Panc1 (cell line): ENCODE data around the gene ASH1L. TPM values are rescaled to one million over a fixed set of nuclear protein-coding genes. Genes with fewer than 3 reads are reported as not detected.
A peak's percentile ranks its signal among the peaks of the same experiment; 100 is the strongest.

Source experiments
- ATAC-seq: fragments of 200-7000 bp; cut with Tn5 transposase; 2 replicates; pipeline ENCODE4 v1.9.1; 2020; ENCODE audit warnings: mild to moderate bottlenecking, moderate library complexity
- BruUV-seq: library from RNA; stranded (reverse); fragments of 400-500 nt; replicated peaks from 2 replicates; lab custom pipeline; 2021; lab: Mats Ljungman, UMichigan
- CTCF ChIA-PET: fragments of 300-600 bp; sonication (Branson Sonifier 250); formaldehyde crosslinking; loops from one replicate; lab custom pipeline; 2022; ENCODE audit warnings: antibody characterized with exemption; lab: Charles Lee
- POLR2A ChIA-PET: fragments of 300-600 bp; sonication (Branson Sonifier 250); formaldehyde crosslinking; loops from one replicate; lab custom pipeline; 2022; ENCODE audit warnings: antibody characterized with exemption; lab: Charles Lee
- DNase-seq: peaks from one replicate; pipeline ENCODE4 v3.0.0-alpha.2; 2010; ENCODE audit warnings: low read depth, low spot score
- H3K27ac ChIP-seq: 2 replicates; pipeline ENCODE4 v1.5.1; 2011; ENCODE audit warnings: mild to moderate bottlenecking, low read length, inconsistent platforms
- H3K27me3 ChIP-seq: fragments of 200-500 bp; sonication (Bioruptor generic); 2 replicates; pipeline ENCODE4 v1.6.0; 2014; ENCODE audit warnings: low read length, inconsistent platforms; ENCODE audit not compliant: control insufficient read depth, insufficient read depth
- H3K36me3 ChIP-seq: fragments of 200-500 bp; sonication (Bioruptor generic); 2 replicates; pipeline ENCODE4 v1.5.1; 2014; ENCODE audit warnings: inconsistent platforms, mild to moderate bottlenecking, low read length, moderate library complexity; ENCODE audit not compliant: control insufficient read depth, insufficient read depth
- H3K4me1 ChIP-seq: 2 replicates; pipeline ENCODE4 v1.5.1; 2011; ENCODE audit warnings: inconsistent platforms, mild to moderate bottlenecking, low read length, moderate library complexity; ENCODE audit not compliant: control insufficient read depth, insufficient read depth
- H3K4me3 ChIP-seq, 2 experiments: 2 replicates each; pipeline ENCODE4 v1.5.1; 2011 to 2012; ENCODE audit warnings: low read depth in 2 of 2, low read length in 2 of 2, mild to moderate bottlenecking in 2 of 2, inconsistent platforms in 1 of 2, moderate library complexity in 1 of 2
- H3K9me3 ChIP-seq: fragments of 200-500 bp; sonication (Bioruptor generic); 2 replicates; pipeline ENCODE4 v1.5.1; 2014; ENCODE audit warnings: low read depth, mild to moderate bottlenecking, inconsistent platforms, low read length, moderate library complexity; ENCODE audit not compliant: control insufficient read depth, insufficient read depth
- CTCF ChIP-seq: fragments of 450-650 bp; IDR thresholded peaks from 2 replicates; pipeline ENCODE4 v1.5.1; 2017; ENCODE audit warnings: mild to moderate bottlenecking
- POLR2AphosphoS5 ChIP-seq: IDR thresholded peaks from 2 replicates; pipeline ENCODE4 v1.6.1; 2012; ENCODE audit warnings: mild to moderate bottlenecking, low read depth, low read length, moderate library complexity
- REST ChIP-seq, 2 experiments: IDR thresholded peaks; 2 replicates each; pipeline ENCODE4 v1.6.1; 2011 to 2012; ENCODE audit warnings: low read depth in 2 of 2, control low read depth in 1 of 2, low read length in 1 of 2, mild to moderate bottlenecking in 1 of 2, moderate library complexity in 1 of 2; ENCODE audit not compliant: insufficient read depth in 1 of 2
- SIN3A ChIP-seq: IDR thresholded peaks from 2 replicates; pipeline ENCODE4 v1.6.1; 2012; ENCODE audit warnings: low read depth, mild to moderate bottlenecking, low read length, moderate library complexity, borderline replicate concordance; ENCODE audit not compliant: insufficient read depth
- TCF7L2 ChIP-seq: IDR thresholded peaks from 2 replicates; pipeline ENCODE4 v1.6.1; 2011; ENCODE audit warnings: mild to moderate bottlenecking, low read depth, low read length, inconsistent platforms
- in situ Hi-C: cut with HindIII; loops from 2 replicates; pipeline ENCODE4 v1.10.0; 2016; ENCODE audit warnings: low sequenced_read_pairs, low pct_unique_long_range_greater_than_20kb
- intact Hi-C: fragments of 100-400 bp; cut with micrococcal nuclease; formaldehyde crosslinking; loops from one replicate; pipeline ENCODE4 v1.10.0; 2022; ENCODE audit not compliant: unreplicated experiment
- total RNA-seq: library from RNA; stranded (reverse); gene quantifications from one replicate; pipeline ENCODE4 v1.2.1, GENCODE V29; 2021; ENCODE audit not compliant: unreplicated experiment

ASH1L gene
- total RNA-seq, 1 experiment from 2014 or later, result 40.9 TPM

GRCh38 chr1:155324717-155325602, 237.6 kb downstream of the ASH1L start:
- Histone ChIP-seq H3K4me3 (peak overlapping the region; percentile 92 to 96), H3K27ac (peak overlapping the region; percentile 95), H3K4me1 (peaks cover 40% of the 10 kb centered on the region), H3K27me3 (no peaks in the 10 kb centered on the region), H3K36me3 (no peaks in the 10 kb centered on the region; the same call in none of the 2 replicates), H3K9me3 (no peaks in the 10 kb centered on the region)
- TSS peak; percentile 59 for BruUV-seq
- TF ChIP-seq TCF7L2 (no peak), SIN3A (no peak; the same call in 1 of the 2 replicates), POLR2AphosphoS5 (0 out of 2 replicates have a peak, but pooled peaks have one; percentile 25), REST (IDR thresholded peaks at IDR 0.05; ENCODE audit: insufficient read depth in 1 of 2, low read depth in 2 of 2, low read length in 1 of 2) (0 out of 4 replicates have a peak, but pooled peaks of 1 of the 2 experiments have one; percentile 4), CTCF (peak; percentile 79; the same call in 1 of the 2 replicates)
- ATAC-seq (peak; percentile 28), DNase-seq (no peak)
- ChIA-PET CTCF (interaction anchor here (3.5 kb wide), 1 partner anchor 74 kb away, joined by 34 read pairs; no protein-coding TSS in a partner anchor), POLR2A (interaction anchor here (0.9 kb wide), 1 partner anchor 115 kb away, joined by 3 read pairs; no protein-coding TSS in a partner anchor)
- in situ Hi-C loops, result no loop called here
- intact Hi-C loops, result no loop called here

- ATAC-seq, result peak; percentile 76
- in situ Hi-C loops, result no loop called here
- no TSS peak for BruUV-seq
Measured at GRCh38 chr1:155324037-155324716, 238.4 kb downstream of the ASH1L start.

More at GRCh38 chr1:155324037-155324716, 238.4 kb downstream of the ASH1L start:
- H3K9me3 ChIP-seq, result no peaks in the 10 kb centered on the region
- H3K4me3 ChIP-seq, result peak overlapping the region; percentile 92 to 96
- TF ChIP-seq POLR2AphosphoS5 (0 out of 2 replicates have a peak, but pooled peaks have one; percentile 56), REST (IDR thresholded peaks at IDR 0.05; ENCODE audit: insufficient read depth in 1 of 2, low read depth in 2 of 2, low read length in 1 of 2) (no peak)
- peak overlapping the region; percentile 95 for H3K27ac ChIP-seq
- ChIA-PET CTCF (interaction anchor here (0.6 to 3.5 kb wide), 5 partner anchors 46 to 405 kb away, joined by 3 to 34 read pairs (median 4); no protein-coding TSS in a partner anchor), POLR2A (interaction anchor here (0.5 to 0.9 kb wide), 4 partner anchors 12 to 125 kb away, joined by 3 to 8 read pairs (median 6); no protein-coding TSS in a partner anchor)
- DNase-seq, result peak; percentile 87
- no peaks in the 10 kb centered on the region for H3K27me3 ChIP-seq
- H3K36me3 ChIP-seq, result no peaks in the 10 kb centered on the region; the same call in none of the 2 replicates
- intact Hi-C loops, result no loop called here
- H3K4me1 ChIP-seq, result peaks cover 47% of the 10 kb centered on the region
